OCI-LY1 (cell line): ENCODE data around the gene POU2AF1.

Source experiments
- H2AFZ ChIP-seq: fragments of 200-600 bp; sonication (generic), shearing (Covaris generic); 2 replicates; pipeline ENCODE4 v1.6.0; 2014; ENCODE audit warnings: antibody characterized with exemption, mild to moderate bottlenecking, low read length
- H3F3A ChIP-seq: fragments of 200-600 bp; sonication (generic), shearing (Covaris generic); 2 replicates; pipeline ENCODE4 v1.6.0; 2014; ENCODE audit warnings: mild to moderate bottlenecking, antibody characterized with exemption, low read length, moderate library complexity; ENCODE audit not compliant: insufficient read depth
- H3K27ac ChIP-seq: fragments of 200-600 bp; sonication (generic); 2 replicates; pipeline ENCODE4 v1.5.1; 2014; ENCODE audit warnings: low read length, mixed run types, mild to moderate bottlenecking, low read depth; ENCODE audit not compliant: poor library complexity, severe bottlenecking
- H3K27me3 ChIP-seq: fragments of 200-600 bp; sonication (generic); 2 replicates; pipeline ENCODE4 v1.6.0; 2014; ENCODE audit warnings: antibody characterized with exemption, mild to moderate bottlenecking, low read length, moderate library complexity; ENCODE audit not compliant: insufficient read depth
- H3K36me3 ChIP-seq: fragments of 200-600 bp; sonication (generic); 2 replicates; pipeline ENCODE4 v1.6.1; 2014; ENCODE audit warnings: mild to moderate bottlenecking, antibody characterized with exemption, low read length, moderate library complexity, mixed read lengths; ENCODE audit not compliant: insufficient read depth
- H3K4me1 ChIP-seq: fragments of 200-600 bp; sonication (generic); 2 replicates; pipeline ENCODE4 v1.5.1; 2014; ENCODE audit warnings: mild to moderate bottlenecking, low read length, moderate library complexity; ENCODE audit not compliant: insufficient read depth, severe bottlenecking
- H3K4me2 ChIP-seq: fragments of 200-600 bp; sonication (generic), shearing (Covaris generic); 2 replicates; pipeline ENCODE4 v1.6.1; 2014; ENCODE audit warnings: low read length
- H3K4me3 ChIP-seq: fragments of 200-600 bp; sonication (generic); 2 replicates; pipeline ENCODE4 v1.5.1; 2014; ENCODE audit warnings: low read length, low read depth, mild to moderate bottlenecking, mixed read lengths; ENCODE audit not compliant: poor library complexity, severe bottlenecking
- H3K79me2 ChIP-seq: fragments of 200-600 bp; shearing (Covaris generic); 2 replicates; pipeline ENCODE4 v1.6.1; 2016; ENCODE audit warnings: mixed run types, low read length, mixed read lengths; ENCODE audit not compliant: insufficient read depth
- H3K9ac ChIP-seq: fragments of 200-600 bp; sonication (generic), shearing (Covaris generic); 2 replicates; pipeline ENCODE4 v1.6.1; 2014; ENCODE audit warnings: mild to moderate bottlenecking, low read length, mixed read lengths
- H3K9me2 ChIP-seq: fragments of 200-600 bp; sonication (generic), shearing (Covaris generic); 2 replicates; pipeline ENCODE4 v1.6.1; 2014; ENCODE audit warnings: low read depth, mild to moderate bottlenecking, low read length, mixed read lengths
- H3K9me3 ChIP-seq: fragments of 200-600 bp; shearing (Covaris generic); 2 replicates; pipeline ENCODE4 v1.6.1; 2014; ENCODE audit warnings: low read length, mixed read lengths
- H4K20me1 ChIP-seq: fragments of 200-600 bp; sonication (generic), shearing (Covaris generic); 2 replicates; pipeline ENCODE4 v1.6.0; 2016; ENCODE audit warnings: mild to moderate bottlenecking, low read length; ENCODE audit not compliant: insufficient read depth
- CTCF ChIP-seq: fragments of 200-600 bp; sonication (generic), shearing (Covaris generic); IDR thresholded peaks from 2 replicates; pipeline ENCODE4 v1.5.1; 2017; ENCODE audit warnings: mild to moderate bottlenecking, antibody characterized with exemption, low read length, moderate library complexity, mixed read lengths

Gene POU2AF1

GRCh38 chr11:111302298-111302697 is 76.8 kb downstream of the POU2AF1 start:
- Histone ChIP-seq H3K4me3 (no peak overlapping the region), H3K27me3 (0 out of 2 replicates have a peak, but pooled peaks cover 5% of the 10 kb centered on the region), H3F3A (peaks cover 8% of the 10 kb centered on the region; the same call in 1 of the 2 replicates), H3K79me2 (no peaks in the 10 kb centered on the region), H3K4me1 (peaks cover 29% of the 10 kb centered on the region), H3K27ac (no peak overlapping the region), H4K20me1 (no peaks in the 10 kb centered on the region), H3K36me3 (peaks cover 59% of the 10 kb centered on the region; the same call in 1 of the 2 replicates), H3K9me2 (no peaks in the 10 kb centered on the region), H3K9ac (no peak overlapping the region), H3K9me3 (no peaks in the 10 kb centered on the region), H2AFZ (no peak overlapping the region), H3K4me2 (no peak overlapping the region)
- TF ChIP-seq CTCF: no peak
